PC-3 (cell line): ENCODE results near the gene PSMB10. TPM values are rescaled to one million over a fixed set of nuclear protein-coding genes. Genes with fewer than 3 reads are reported as not detected.

Experiments
- ATAC-seq: fragments of 200-7000 bp; cut with Tn5 transposase; 2 replicates; pipeline ENCODE4 v1.9.1; 2020; ENCODE audit warnings: mild to moderate bottlenecking, moderate library complexity
- BruUV-seq: library from RNA; stranded (reverse); fragments of 400-500 nt; replicated peaks from 2 replicates; lab custom pipeline; 2021; lab: Mats Ljungman, UMichigan
- CTCF ChIA-PET: fragments of 300-600 bp; sonication (Branson Sonifier 250); formaldehyde crosslinking; loops from one replicate; lab custom pipeline; 2022; ENCODE audit warnings: antibody characterized with exemption; lab: Charles Lee
- POLR2A ChIA-PET: fragments of 300-600 bp; sonication (Branson Sonifier 250); formaldehyde crosslinking; loops from one replicate; lab custom pipeline; 2022; ENCODE audit warnings: antibody characterized with exemption; ENCODE audit not compliant: unreplicated experiment; lab: Charles Lee
- DNase-seq: peaks from one replicate; pipeline ENCODE4 v3.0.0-alpha.2; 2015
- H2AFZ ChIP-seq: fragments of 300-600 bp; sonication (generic); 2 replicates; pipeline ENCODE4 v1.6.0; 2016; ENCODE audit warnings: antibody characterized with exemption, low read length
- H3F3A ChIP-seq: fragments of 300-600 bp; sonication (generic); one replicate; pipeline ENCODE4 v1.6.0; 2017; ENCODE audit warnings: antibody characterized with exemption, low read length, control low read depth, mild to moderate bottlenecking; ENCODE audit not compliant: unreplicated experiment
- H3K27ac ChIP-seq: fragments of 300-600 bp; sonication (generic); 2 replicates; pipeline ENCODE4 v1.5.1; 2016; ENCODE audit warnings: mild to moderate bottlenecking, low read length
- H3K27me3 ChIP-seq: fragments of 300-600 bp; sonication (generic); 2 replicates; pipeline ENCODE4 v1.6.1; 2016; ENCODE audit warnings: low read length, mixed read lengths
- H3K36me3 ChIP-seq: fragments of 300-600 bp; sonication (generic); 2 replicates; pipeline ENCODE4 v1.6.1; 2016; ENCODE audit warnings: low read depth, mixed run types, low read length, mixed read lengths
- H3K4me1 ChIP-seq: fragments of 300-600 bp; sonication (generic); 2 replicates; pipeline ENCODE4 v1.5.1; 2016; ENCODE audit warnings: low read length; ENCODE audit not compliant: insufficient read depth
- H3K4me2 ChIP-seq: fragments of 300-600 bp; sonication (generic); 2 replicates; pipeline ENCODE4 v1.6.0; 2016; ENCODE audit warnings: low read length
- H3K4me3 ChIP-seq: fragments of 300-600 bp; sonication (generic); 2 replicates; pipeline ENCODE4 v1.5.1; 2016; ENCODE audit warnings: mild to moderate bottlenecking, low read length, mixed read lengths
- H3K79me2 ChIP-seq: fragments of 300-600 bp; sonication (generic); 2 replicates; pipeline ENCODE4 v1.6.1; 2017; ENCODE audit warnings: low read length, mixed read lengths
- H3K9ac ChIP-seq: fragments of 300-600 bp; sonication (generic); 2 replicates; pipeline ENCODE4 v1.6.0; 2016; ENCODE audit warnings: mild to moderate bottlenecking, low read length
- H3K9me2 ChIP-seq: fragments of 300-600 bp; sonication (generic); replicated peaks from 2 replicates; pipeline ENCODE4 v1.6.1; 2016; ENCODE audit warnings: mixed run types, low read length, mixed read lengths
- H3K9me3 ChIP-seq: fragments of 300-600 bp; sonication (generic); 2 replicates; pipeline ENCODE4 v1.6.1; 2016; ENCODE audit warnings: low read length, mixed read lengths
- H4K20me1 ChIP-seq: fragments of 300-600 bp; sonication (generic); 2 replicates; pipeline ENCODE4 v1.6.1; 2016; ENCODE audit warnings: low read length, mixed read lengths
- CTCF ChIP-seq: fragments of 300-600 bp; sonication (generic); conservative IDR thresholded peaks from 2 replicates; pipeline ENCODE4 v1.5.1; 2017; ENCODE audit warnings: antibody characterized with exemption, low read depth, mild to moderate bottlenecking, low read length
- EZH2 ChIP-seq: fragments of 300-600 bp; sonication (generic); IDR thresholded peaks from one replicate; pipeline ENCODE4 v1.6.1; 2017; ENCODE audit warnings: antibody characterized with exemption, mild to moderate bottlenecking, low read length; ENCODE audit not compliant: unreplicated experiment
- EZH2phosphoT487 ChIP-seq: fragments of 300-600 bp; sonication (generic); IDR thresholded peaks from 2 replicates; pipeline ENCODE4 v1.6.1; 2018; ENCODE audit warnings: mild to moderate bottlenecking, antibody characterized with exemption, low read length, borderline replicate concordance
- intact Hi-C: fragments of 100-400 bp; cut with micrococcal nuclease; formaldehyde crosslinking; loops from 2 replicates; pipeline ENCODE4 v1.9.0; 2023
- total RNA-seq: library from RNA; depleted of rRNA; stranded (reverse); fragments of >200 nt; gene quantifications from 2 replicates; pipeline ENCODE4 v1.2.3, GENCODE V29; 2014

The PSMB10 gene
- total RNA-seq, 1 experiment from 2014 or later: 52.0 TPM

DNA sequence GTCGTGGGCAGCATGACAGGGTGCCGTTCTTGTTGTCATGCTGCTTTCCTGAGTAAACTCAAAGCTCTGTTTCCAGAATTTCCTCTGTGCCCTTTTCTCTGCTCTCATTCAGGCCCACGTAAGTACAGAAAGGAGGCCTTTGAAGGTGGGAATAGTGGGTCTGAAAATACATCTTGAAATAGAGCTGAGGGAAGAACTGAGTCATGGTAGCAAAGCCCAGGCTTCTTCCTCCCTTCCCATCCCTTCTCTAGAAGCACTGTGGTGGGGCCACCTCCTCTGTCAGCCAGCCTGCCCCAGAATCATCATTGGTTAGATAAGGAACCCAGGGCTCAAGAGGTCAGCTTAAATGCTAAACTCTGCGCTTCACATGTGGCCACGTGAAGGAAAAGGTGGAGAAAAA, 14.4 kb downstream of the PSMB10 start:
- no peak for TF ChIP-seq EZH2phosphoT487
- no peak for TF ChIP-seq CTCF
- TF ChIP-seq EZH2: no peak
- 0 out of 2 replicates have a peak, but pooled peaks cover 4% of the 10 kb centered on the region for H3K79me2 ChIP-seq
- CTCF ChIA-PET: no interaction called here
- H3F3A ChIP-seq: no peaks in the 10 kb centered on the region
- H3K9ac ChIP-seq: no peak overlapping the region
- 0 out of 2 replicates have a peak, but pooled peaks cover 5% of the 10 kb centered on the region for H4K20me1 ChIP-seq
- H2AFZ ChIP-seq: no peak overlapping the region
- BruUV-seq: no TSS peak
- no peaks in the 10 kb centered on the region for H3K9me2 ChIP-seq
- H3K27ac ChIP-seq: no peak overlapping the region
- H3K9me3 ChIP-seq: no peaks in the 10 kb centered on the region
- H3K4me2 ChIP-seq: no peak overlapping the region
- H3K36me3 ChIP-seq: no peaks in the 10 kb centered on the region; the same call in 1 of the 2 replicates
- H3K4me3 ChIP-seq: no peak overlapping the region
- H3K27me3 ChIP-seq: no peaks in the 10 kb centered on the region
- DNase-seq (no peak), ATAC-seq (no peak)
- intact Hi-C loops: no loop called here
- POLR2A ChIA-PET: no interaction called here
- peaks cover 29% of the 10 kb centered on the region for H3K4me1 ChIP-seq

DNA sequence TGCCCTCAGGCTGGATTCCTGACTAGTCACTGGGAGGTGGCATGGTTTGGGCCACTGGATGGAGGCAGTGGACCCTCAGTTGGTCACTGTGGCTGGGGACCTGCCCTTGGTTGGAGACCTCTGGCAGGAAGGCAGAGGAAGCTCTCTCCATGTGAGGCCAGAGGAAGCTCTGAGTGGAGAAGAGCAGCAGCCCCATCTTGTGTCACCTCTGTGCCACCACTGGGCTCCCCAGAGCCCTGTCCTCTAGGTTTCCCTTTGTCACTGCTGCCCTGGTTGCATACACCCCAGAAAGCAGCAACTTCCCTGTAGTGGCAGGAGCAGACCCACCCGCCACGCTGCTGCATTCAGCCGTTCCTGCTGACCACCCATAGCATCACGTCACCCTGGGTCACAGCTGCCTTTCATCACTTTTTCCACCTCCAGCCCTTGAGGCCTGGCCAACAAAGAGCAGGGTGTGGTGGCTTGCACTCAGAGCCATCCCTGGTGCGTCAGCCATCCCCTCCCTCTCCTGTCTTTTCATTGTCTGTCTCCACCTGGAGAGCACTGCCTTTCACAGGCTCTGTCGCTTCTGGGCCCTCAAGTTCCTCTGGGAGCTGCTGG, 16.9 kb downstream of the PSMB10 start:
- H3K79me2 ChIP-seq: 0 out of 2 replicates have a peak, but pooled peaks cover 4% of the 10 kb centered on the region
- H3K4me1 ChIP-seq: peaks cover 13% of the 10 kb centered on the region
- no peaks in the 10 kb centered on the region; the same call in 1 of the 2 replicates for H3K36me3 ChIP-seq
- H3K4me3 ChIP-seq: no peak overlapping the region
- no peaks in the 10 kb centered on the region for H3F3A ChIP-seq
- H3K27me3 ChIP-seq: no peaks in the 10 kb centered on the region
- no peak overlapping the region for H2AFZ ChIP-seq
- no peak for TF ChIP-seq EZH2
- no peak for TF ChIP-seq CTCF
- no peak for TF ChIP-seq EZH2phosphoT487
- intact Hi-C loops: no loop called here
- H3K9me3 ChIP-seq: no peaks in the 10 kb centered on the region
- DNase-seq (no peak), ATAC-seq (no peak)
- no peak overlapping the region for H3K9ac ChIP-seq
- no TSS peak for BruUV-seq
- H3K27ac ChIP-seq: no peak overlapping the region
- H4K20me1 ChIP-seq: 0 out of 2 replicates have a peak, but pooled peaks cover 5% of the 10 kb centered on the region
- ChIA-PET CTCF (no interaction called here), POLR2A (no interaction called here)
- no peaks in the 10 kb centered on the region for H3K9me2 ChIP-seq
- no peak overlapping the region for H3K4me2 ChIP-seq

GRCh38 chr16:67917852-67918236, 18.8 kb downstream of the PSMB10 start:
- intact Hi-C loops: no loop called here
- ChIA-PET CTCF (interaction anchor here (1.0 kb wide), 1 partner anchor 397 kb away, joined by 4 read pairs; no protein-coding TSS in a partner anchor), POLR2A (no interaction called here)
- Histone ChIP-seq H4K20me1 (0 out of 2 replicates have a peak, but pooled peaks cover 5% of the 10 kb centered on the region), H3K9me2 (no peaks in the 10 kb centered on the region), H3K9ac (no peak overlapping the region), H3K27ac (peak overlapping the region; percentile 66), H3K79me2 (0 out of 2 replicates have a peak, but pooled peaks cover 4% of the 10 kb centered on the region), H3K27me3 (no peaks in the 10 kb centered on the region), H3K4me1 (peaks cover 13% of the 10 kb centered on the region), H3K9me3 (no peaks in the 10 kb centered on the region), H3K4me3 (no peak overlapping the region), H3K4me2 (0 out of 2 replicates have a peak overlapping the region, but pooled peaks have one; percentile 12), H3F3A (no peaks in the 10 kb centered on the region), H2AFZ (no peak overlapping the region), H3K36me3 (no peaks in the 10 kb centered on the region; the same call in 1 of the 2 replicates)
- DNase-seq (peak; percentile 87), ATAC-seq (peak; percentile 99)
- no peak for TF ChIP-seq CTCF
- no peak for TF ChIP-seq EZH2
- no peak for TF ChIP-seq EZH2phosphoT487
- BruUV-seq: no TSS peak
